BJ (cell line): ENCODE data around the gene TEX12. TPM values are rescaled to one million over a fixed set of nuclear protein-coding genes. Genes with fewer than 3 reads are reported as not detected.
A peak's percentile ranks its signal among the peaks of the same experiment; 100 is the strongest.
"Not testable (repeated sequence)": the region's sequence is repeated elsewhere in the genome, so short reads cannot be mapped to it uniquely, and the experiment has no call there.

Experiments used
- CTCF ChIA-PET: fragments of 350-600 bp; formaldehyde crosslinking; extraction: SDS; loops from one replicate; lab custom pipeline; 2021; ENCODE audit warnings: antibody characterized with exemption, inconsistent platforms; lab: Yijun Ruan, JAX
- POLR2A ChIA-PET: fragments of 300-600 bp; sonication (Branson Sonifier 250); formaldehyde crosslinking; extraction: SDS; loops from one replicate; lab custom pipeline; 2021; ENCODE audit warnings: antibody characterized with exemption; lab: Charles Lee
- DNase-seq: peaks from one replicate; pipeline ENCODE4 v3.0.0-alpha.2; 2011; ENCODE audit warnings: low read depth
- H3K27me3 ChIP-seq: 2 replicates; pipeline ENCODE4 v1.6.0; 2011; ENCODE audit warnings: low read length; ENCODE audit not compliant: control insufficient read depth, insufficient read depth
- H3K36me3 ChIP-seq: 2 replicates; pipeline ENCODE4 v1.5.1; 2011; ENCODE audit warnings: low read length; ENCODE audit not compliant: control insufficient read depth, insufficient read depth
- H3K4me3 ChIP-seq: 2 replicates; pipeline ENCODE4 v1.5.1; 2011; ENCODE audit warnings: low read depth, mild to moderate bottlenecking, control low read depth, low read length
- CTCF ChIP-seq: IDR thresholded peaks from 2 replicates; pipeline ENCODE4 v1.5.1; 2011; ENCODE audit warnings: low read depth, mild to moderate bottlenecking, control low read depth, inconsistent platforms, low read length, moderate library complexity; ENCODE audit not compliant: insufficient read depth
- polyA plus RNA-seq: library from polyadenylated mRNA; depleted of rRNA; stranded (reverse); fragments of >200 nt; gene quantifications from 2 replicates; pipeline ENCODE4 v1.2.3, GENCODE V29; 2011

The TEX12 gene
- polyA plus RNA-seq, 1 experiment: not detected

GRCh38 chr11:112159098-112160065 is 7.8 kb upstream of the TEX12 start:
- no peaks in the 10 kb centered on the region for H3K27me3 ChIP-seq
- no peak overlapping the region for H3K4me3 ChIP-seq
- POLR2A ChIA-PET: interaction anchor here (0.6 kb wide), 1 partner anchor 72 kb away, joined by 3 read pairs; no protein-coding TSS in a partner anchor
- CTCF ChIA-PET: interaction anchor here (0.5 to 3.1 kb wide), 5 partner anchors 9 to 46 kb away, joined by 3 to 11 read pairs (median 4); partner anchors contain the start of gene BCO2
- no peak for TF ChIP-seq CTCF
- no peak for DNase-seq
- no peaks in the 10 kb centered on the region for H3K36me3 ChIP-seq

GRCh38 chr11:112160091-112160848 is 6.9 kb upstream of the TEX12 start:
- ChIA-PET CTCF (interaction anchor here (1.2 to 1.4 kb wide), 3 partner anchors 15 to 46 kb away, joined by 3 to 4 read pairs (median 3); partner anchors contain the start of gene BCO2), POLR2A (no interaction called here)
- no peak for TF ChIP-seq CTCF

GRCh38 chr11:112161012-112161411 is 6.2 kb upstream of the TEX12 start:
- Histone ChIP-seq H3K27me3 (no peaks in the 10 kb centered on the region), H3K4me3 (no peak overlapping the region), H3K36me3 (no peaks in the 10 kb centered on the region)
- no peak for TF ChIP-seq CTCF
- DNase-seq: no peak
- ChIA-PET POLR2A (no interaction called here), CTCF (interaction anchor here (1.2 kb wide), 1 partner anchor 47 kb away, joined by 4 read pairs; no protein-coding TSS in a partner anchor)

More at GRCh38 chr11:112160091-112160848, 6.9 kb upstream of the TEX12 start:
- DNase-seq: no peak
- Histone ChIP-seq H3K4me3 (no peak overlapping the region), H3K36me3 (no peaks in the 10 kb centered on the region), H3K27me3 (no peaks in the 10 kb centered on the region)

GRCh38 chr11:112162200-112162599 is 5.0 kb upstream of the TEX12 start:
- H3K36me3 ChIP-seq, DNase-seq, H3K4me3 ChIP-seq, POLR2A ChIA-PET, H3K27me3 ChIP-seq: not testable (repeated sequence)
- CTCF ChIA-PET: interaction anchor here (1.6 kb wide), 1 partner anchor 13 kb away, joined by 6 read pairs; the partner anchor contains the start of gene BCO2

GRCh38 chr11:112162761-112163546 is 4.2 kb upstream of the TEX12 start:
- POLR2A ChIA-PET: no interaction called here
- H3K36me3 ChIP-seq: no peaks in the 10 kb centered on the region
- CTCF ChIA-PET: interaction anchor here (0.9 to 1.6 kb wide), 2 partner anchors 12 to 119 kb away, joined by 3 to 6 read pairs; partner anchors contain the start of gene BCO2
- peak; percentile 22 for DNase-seq
- no peaks in the 10 kb centered on the region for H3K27me3 ChIP-seq
- no peak for TF ChIP-seq CTCF
- no peak overlapping the region for H3K4me3 ChIP-seq
